ENCODE measurements around the gene LSM4. TPM values are rescaled to one million over a fixed set of nuclear protein-coding genes. Genes with fewer than 3 reads are reported as not detected.
A peak's percentile ranks its signal among the peaks of the same experiment; 100 is the strongest.
"Not testable (repeated sequence)": the region's sequence is repeated elsewhere in the genome, so short reads cannot be mapped to it uniquely, and the experiment has no call there.

LSM4 gene
- total RNA-seq, 2 experiments from 2014 or later: 40.2 to 47.4 TPM

DNA sequence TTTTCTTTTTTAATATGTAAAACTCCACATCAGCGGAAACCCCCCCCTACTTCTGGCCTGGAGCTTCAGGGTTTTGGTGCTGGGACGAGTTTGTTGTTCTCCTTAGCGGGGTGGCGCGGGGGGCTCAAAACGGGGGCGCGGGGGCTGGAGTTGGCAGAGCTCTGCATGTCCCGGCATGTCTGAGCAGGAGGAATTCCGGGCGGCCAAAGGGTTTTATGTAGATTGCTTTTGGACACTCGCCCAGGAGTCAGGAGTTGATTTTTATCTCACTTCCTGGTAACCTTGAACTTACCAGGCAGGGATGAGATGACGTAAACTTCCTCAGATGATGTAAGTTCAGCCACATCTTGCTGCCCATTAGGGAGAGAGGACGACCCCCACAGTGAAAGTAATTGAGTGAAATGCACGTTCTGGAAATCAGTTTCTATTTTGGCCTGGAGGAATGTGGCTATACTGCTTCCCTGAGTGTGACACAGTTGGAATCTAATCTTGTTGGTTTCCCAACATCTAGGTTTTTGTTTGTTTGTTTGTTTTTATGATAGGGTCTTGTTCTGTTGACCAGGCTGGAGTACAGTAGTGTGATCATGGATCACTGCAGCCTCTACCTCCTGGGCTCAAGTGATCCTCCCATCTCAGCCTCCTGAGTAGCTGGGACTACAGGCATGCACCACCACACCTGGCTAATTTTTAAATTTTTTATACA is 42.1 kb upstream of the LSM4 start:
- intact Hi-C loops (cut with DNase I, micrococcal nuclease): no loop called here
- Mint-ChIP-seq H3K27me3 (no peaks in the 10 kb centered on the region), H3K27ac (no peak overlapping the region), H3K36me3 (ENCODE audit: low read depth) (peaks cover 44% of the 10 kb centered on the region), H3K9me3 (no peaks in the 10 kb centered on the region), H3K4me1 (ENCODE audit: low read depth) (no peaks in the 10 kb centered on the region), H3K4me3 (no peak overlapping the region)
- ATAC-seq (ENCODE audit: poor library complexity) (no peak), DNase-seq (peak in 1 of 14 experiments; percentile 34)
- CTCF ChIA-PET: no interaction called here
- Histone ChIP-seq H3K27ac (ENCODE audit: low read depth in 1 of 2, low read length in 2 of 2) (no peak overlapping the region), H3K36me3 (ENCODE audit: insufficient read depth, low read length) (peaks cover 31% of the 10 kb centered on the region), H3K9me3 (ENCODE audit: control insufficient read depth in 1 of 2, insufficient read depth in 1 of 2, low read length in 2 of 2) (peaks cover 0 to 10% of the 10 kb centered on the region in 2 experiments), H3K27me3 (ENCODE audit: control insufficient read depth in 1 of 2, insufficient read depth in 2 of 2, low read length in 2 of 2) (no peaks in the 10 kb centered on the region), H3K4me3 (ENCODE audit: low read length) (no peak overlapping the region), H3K4me1 (ENCODE audit: insufficient read depth, low read length) (no peaks in the 10 kb centered on the region)
- POLR2A ChIA-PET: interaction anchor here (1.5 kb wide), 1 partner anchor 172 kb away, joined by 3 read pairs; the partner anchor contains the start of gene MPV17L2
- TF ChIP-seq, protein P1, sequence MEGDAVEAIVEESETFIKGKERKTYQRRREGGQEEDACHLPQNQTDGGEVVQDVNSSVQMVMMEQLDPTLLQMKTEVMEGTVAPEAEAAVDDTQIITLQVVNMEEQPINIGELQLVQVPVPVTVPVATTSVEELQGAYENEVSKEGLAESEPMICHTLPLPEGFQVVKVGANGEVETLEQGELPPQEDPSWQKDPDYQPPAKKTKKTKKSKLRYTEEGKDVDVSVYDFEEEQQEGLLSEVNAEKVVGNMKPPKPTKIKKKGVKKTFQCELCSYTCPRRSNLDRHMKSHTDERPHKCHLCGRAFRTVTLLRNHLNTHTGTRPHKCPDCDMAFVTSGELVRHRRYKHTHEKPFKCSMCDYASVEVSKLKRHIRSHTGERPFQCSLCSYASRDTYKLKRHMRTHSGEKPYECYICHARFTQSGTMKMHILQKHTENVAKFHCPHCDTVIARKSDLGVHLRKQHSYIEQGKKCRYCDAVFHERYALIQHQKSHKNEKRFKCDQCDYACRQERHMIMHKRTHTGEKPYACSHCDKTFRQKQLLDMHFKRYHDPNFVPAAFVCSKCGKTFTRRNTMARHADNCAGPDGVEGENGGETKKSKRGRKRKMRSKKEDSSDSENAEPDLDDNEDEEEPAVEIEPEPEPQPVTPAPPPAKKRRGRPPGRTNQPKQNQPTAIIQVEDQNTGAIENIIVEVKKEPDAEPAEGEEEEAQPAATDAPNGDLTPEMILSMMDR (IDR thresholded peaks at IDR 0.05): no peak

DNA sequence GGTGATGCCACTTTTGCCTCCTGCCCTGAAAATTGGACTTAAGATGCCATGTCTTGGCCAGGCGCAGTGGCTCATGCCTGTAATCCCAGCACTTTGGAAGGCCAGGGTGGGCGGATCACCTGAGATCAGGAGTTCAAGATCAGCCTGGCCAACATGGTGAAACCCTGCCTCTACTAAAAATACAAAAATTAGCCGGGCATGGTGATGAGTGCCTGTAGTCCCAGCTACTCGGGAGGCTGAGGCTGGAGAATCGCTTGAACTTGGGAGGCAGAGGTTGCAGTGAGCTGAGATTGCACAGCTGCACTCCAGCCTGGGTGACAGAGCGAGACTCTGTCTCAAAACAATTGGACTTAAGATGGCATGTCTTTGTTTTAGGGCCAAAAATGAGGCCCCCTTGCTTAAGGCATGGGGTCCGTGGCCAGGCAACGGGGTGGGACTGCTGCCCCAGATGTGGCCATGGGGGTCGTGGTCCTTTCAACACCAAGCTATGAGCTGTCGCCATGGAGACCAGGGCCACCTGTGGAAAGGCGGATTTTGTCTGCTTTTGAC is 41.5 kb upstream of the LSM4 start:
- intact Hi-C loops (cut with DNase I, micrococcal nuclease); H3K4me3 Mint-ChIP-seq; H3K9me3 Mint-ChIP-seq; H3K27me3 Mint-ChIP-seq; H3K4me3 ChIP-seq (ENCODE audit: low read length); H3K27ac ChIP-seq (ENCODE audit: low read depth in 1 of 2, low read length in 2 of 2); H3K4me1 ChIP-seq (ENCODE audit: insufficient read depth, low read length); H3K27ac Mint-ChIP-seq; DNase-seq; H3K4me1 Mint-ChIP-seq (ENCODE audit: low read depth); POLR2A ChIA-PET; ATAC-seq (ENCODE audit: poor library complexity); H3K9me3 ChIP-seq (ENCODE audit: control insufficient read depth in 1 of 2, insufficient read depth in 1 of 2, low read length in 2 of 2); CTCF ChIA-PET; H3K27me3 ChIP-seq (ENCODE audit: control insufficient read depth in 1 of 2, insufficient read depth in 2 of 2, low read length in 2 of 2): not testable (repeated sequence)
- peaks cover 50% of the 10 kb centered on the region for H3K36me3 Mint-ChIP-seq (ENCODE audit: low read depth)
- H3K36me3 ChIP-seq (ENCODE audit: insufficient read depth, low read length): peaks cover 35% of the 10 kb centered on the region

DNA sequence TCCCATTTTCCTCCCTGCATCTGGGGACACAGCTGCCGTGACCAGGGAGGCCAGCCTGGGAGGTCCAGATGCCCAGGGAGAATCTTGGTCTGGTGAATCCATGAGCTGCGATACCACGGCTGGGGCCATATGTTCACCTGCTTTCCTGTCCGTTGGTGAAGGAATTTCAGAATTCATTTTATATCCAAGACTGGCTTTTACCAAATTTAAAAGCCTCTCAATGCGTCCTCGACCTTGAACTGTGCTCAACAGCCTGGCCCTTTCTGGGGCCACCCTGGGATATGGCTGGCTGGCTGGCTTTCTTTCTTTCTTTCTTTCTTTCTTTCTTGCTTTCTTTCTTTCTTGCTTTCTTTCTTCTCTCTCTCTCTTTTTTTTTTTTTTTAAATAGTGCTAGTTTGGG is 40.9 kb upstream of the LSM4 start:
- peaks cover 56% of the 10 kb centered on the region for H3K36me3 Mint-ChIP-seq (ENCODE audit: low read depth)
- CTCF ChIA-PET: no interaction called here
- no peak overlapping the region for H3K27ac Mint-ChIP-seq

More for the DNA sequence above, 40.9 kb upstream of the LSM4 start:
- intact Hi-C loops (cut with DNase I, micrococcal nuclease): no loop called here
- ATAC-seq (ENCODE audit: poor library complexity) (no peak), DNase-seq (no peak)
- H3K27me3 Mint-ChIP-seq: no peaks in the 10 kb centered on the region
- no peaks in the 10 kb centered on the region for H3K9me3 Mint-ChIP-seq
- POLR2A ChIA-PET: no interaction called here
- H3K4me1 ChIP-seq (ENCODE audit: insufficient read depth, low read length): no peaks in the 10 kb centered on the region
- no peaks in the 10 kb centered on the region for H3K4me1 Mint-ChIP-seq (ENCODE audit: low read depth)
- H3K27me3 ChIP-seq (ENCODE audit: control insufficient read depth in 1 of 2, insufficient read depth in 2 of 2, low read length in 2 of 2): no peaks in the 10 kb centered on the region
- TF ChIP-seq, protein P1 (IDR thresholded peaks at IDR 0.05): no peak
- H3K9me3 ChIP-seq (ENCODE audit: control insufficient read depth in 1 of 2, insufficient read depth in 1 of 2, low read length in 2 of 2): peaks cover 0 to 10% of the 10 kb centered on the region in 2 experiments
- H3K36me3 ChIP-seq (ENCODE audit: insufficient read depth, low read length): peaks cover 35% of the 10 kb centered on the region
- no peak overlapping the region for H3K4me3 Mint-ChIP-seq
- no peak overlapping the region for H3K27ac ChIP-seq (ENCODE audit: low read depth in 1 of 2, low read length in 2 of 2)
- no peak overlapping the region for H3K4me3 ChIP-seq (ENCODE audit: low read length)

Data from CD4-positive, alpha-beta T cell (primary cell).